PFSK-1 (cell line): ENCODE results near the gene KCNJ16.

Experiments used
- FOXP2 ChIP-seq: optimal IDR thresholded peaks from 2 replicates; pipeline ENCODE3; 2011; ENCODE audit warnings: borderline replicate concordance, control low read depth, inconsistent platforms; ENCODE audit not compliant: insufficient read depth; ENCODE audit errors: extremely low read length, extremely low read depth
- POLR2AphosphoS5 ChIP-seq: IDR thresholded peaks from 2 replicates; pipeline ENCODE4 v1.6.1; 2012; ENCODE audit warnings: low read depth, mild to moderate bottlenecking, control low read depth, low read length, moderate library complexity
- SIN3A ChIP-seq: IDR thresholded peaks from 2 replicates; pipeline ENCODE4 v1.6.1; 2012; ENCODE audit warnings: mild to moderate bottlenecking, low read length, moderate library complexity, borderline replicate concordance; ENCODE audit not compliant: insufficient read depth
- TAF1 ChIP-seq: IDR thresholded peaks from 2 replicates; pipeline ENCODE4 v1.6.1; 2012; ENCODE audit warnings: low read length, control low read depth, borderline replicate concordance; ENCODE audit not compliant: insufficient read depth
- TF ChIP-seq, protein P1 (sequence below), 2 experiments: IDR thresholded peaks; 2 replicates each; pipeline versions ENCODE4 v1.6.1 to v1.8.0; 2011 to 2012; ENCODE audit warnings: low read depth in 2 of 2, low read length in 2 of 2, control low read depth in 1 of 2, inconsistent platforms in 1 of 2, mild to moderate bottlenecking in 1 of 2, moderate library complexity in 1 of 2; ENCODE audit not compliant: insufficient read depth in 1 of 2

KCNJ16 gene

DNA sequence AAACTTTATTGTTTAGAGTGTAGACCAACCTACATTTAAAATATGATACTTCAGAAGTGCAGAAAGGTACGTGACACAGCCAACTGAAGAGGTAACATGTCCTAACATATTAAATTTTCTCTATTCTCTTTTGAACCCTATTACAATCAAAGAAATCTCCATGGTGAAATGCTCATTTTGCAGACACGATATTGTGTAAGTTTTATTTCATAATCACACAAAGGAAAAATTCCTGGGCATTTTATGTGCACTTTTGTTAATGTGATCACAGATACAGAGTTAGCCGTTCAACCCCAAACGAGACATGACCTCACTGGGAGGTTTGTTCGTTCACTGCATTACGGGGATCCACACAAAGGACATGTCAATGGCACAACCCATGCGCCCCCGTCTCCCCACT is 21.8 kb downstream of the KCNJ16 start:
- TF ChIP-seq, protein P1, sequence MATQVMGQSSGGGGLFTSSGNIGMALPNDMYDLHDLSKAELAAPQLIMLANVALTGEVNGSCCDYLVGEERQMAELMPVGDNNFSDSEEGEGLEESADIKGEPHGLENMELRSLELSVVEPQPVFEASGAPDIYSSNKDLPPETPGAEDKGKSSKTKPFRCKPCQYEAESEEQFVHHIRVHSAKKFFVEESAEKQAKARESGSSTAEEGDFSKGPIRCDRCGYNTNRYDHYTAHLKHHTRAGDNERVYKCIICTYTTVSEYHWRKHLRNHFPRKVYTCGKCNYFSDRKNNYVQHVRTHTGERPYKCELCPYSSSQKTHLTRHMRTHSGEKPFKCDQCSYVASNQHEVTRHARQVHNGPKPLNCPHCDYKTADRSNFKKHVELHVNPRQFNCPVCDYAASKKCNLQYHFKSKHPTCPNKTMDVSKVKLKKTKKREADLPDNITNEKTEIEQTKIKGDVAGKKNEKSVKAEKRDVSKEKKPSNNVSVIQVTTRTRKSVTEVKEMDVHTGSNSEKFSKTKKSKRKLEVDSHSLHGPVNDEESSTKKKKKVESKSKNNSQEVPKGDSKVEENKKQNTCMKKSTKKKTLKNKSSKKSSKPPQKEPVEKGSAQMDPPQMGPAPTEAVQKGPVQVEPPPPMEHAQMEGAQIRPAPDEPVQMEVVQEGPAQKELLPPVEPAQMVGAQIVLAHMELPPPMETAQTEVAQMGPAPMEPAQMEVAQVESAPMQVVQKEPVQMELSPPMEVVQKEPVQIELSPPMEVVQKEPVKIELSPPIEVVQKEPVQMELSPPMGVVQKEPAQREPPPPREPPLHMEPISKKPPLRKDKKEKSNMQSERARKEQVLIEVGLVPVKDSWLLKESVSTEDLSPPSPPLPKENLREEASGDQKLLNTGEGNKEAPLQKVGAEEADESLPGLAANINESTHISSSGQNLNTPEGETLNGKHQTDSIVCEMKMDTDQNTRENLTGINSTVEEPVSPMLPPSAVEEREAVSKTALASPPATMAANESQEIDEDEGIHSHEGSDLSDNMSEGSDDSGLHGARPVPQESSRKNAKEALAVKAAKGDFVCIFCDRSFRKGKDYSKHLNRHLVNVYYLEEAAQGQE (IDR thresholded peaks at IDR 0.05; ENCODE audit: insufficient read depth in 1 of 2, low read depth in 2 of 2, low read length in 2 of 2) = no peak
- TF ChIP-seq FOXP2 (no peak), POLR2AphosphoS5 (no peak), SIN3A (no peak), TAF1 (no peak)

DNA sequence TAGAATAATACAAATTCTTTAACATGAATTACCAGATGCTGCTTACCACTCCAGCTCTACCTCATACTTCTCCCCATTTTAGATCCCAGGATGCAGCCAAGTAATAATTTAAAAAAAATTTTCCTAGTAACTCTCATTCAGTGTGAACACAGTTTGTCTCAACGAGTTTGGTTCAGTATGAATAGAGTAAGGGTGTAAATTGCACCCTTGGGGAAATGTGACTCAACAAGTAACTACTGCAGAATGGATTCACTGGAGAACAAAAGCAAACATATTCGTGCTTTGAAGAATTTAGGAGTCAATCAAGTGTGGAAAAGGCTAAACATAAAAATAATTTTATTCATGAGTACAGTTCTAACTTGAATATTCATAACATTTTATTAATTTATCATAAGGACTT is 23.0 kb downstream of the KCNJ16 start:
- TF ChIP-seq SIN3A = no peak
- peak; percentile 10; the same call in 1 of the 2 replicates for TF ChIP-seq TAF1

DNA sequence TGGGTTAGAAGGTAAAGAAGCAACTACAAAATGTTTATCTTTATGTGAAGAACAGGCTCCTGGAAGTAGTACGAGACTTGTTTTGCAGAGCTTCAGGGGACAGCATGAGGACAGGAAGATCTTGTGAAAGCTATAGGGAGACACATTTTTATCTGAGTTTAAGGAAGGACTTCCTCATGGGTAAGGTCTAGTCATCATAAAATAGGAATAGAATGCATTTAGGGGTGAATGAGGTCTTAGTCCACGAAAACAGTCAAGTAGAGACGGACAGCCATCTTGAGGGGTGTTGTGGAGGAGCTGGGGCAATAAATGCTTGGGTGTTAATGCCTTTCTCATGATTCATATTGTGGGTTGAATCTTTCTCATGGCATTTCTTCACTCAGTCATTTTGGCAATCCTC is 24.3 kb downstream of the KCNJ16 start:
- TF ChIP-seq TAF1 = no peak
- TF ChIP-seq, protein P1 (IDR thresholded peaks at IDR 0.05; ENCODE audit: insufficient read depth in 1 of 2, low read depth in 2 of 2, low read length in 2 of 2) = no peak
- no peak for TF ChIP-seq SIN3A
- TF ChIP-seq POLR2AphosphoS5 = no peak
- TF ChIP-seq FOXP2 = no peak

DNA sequence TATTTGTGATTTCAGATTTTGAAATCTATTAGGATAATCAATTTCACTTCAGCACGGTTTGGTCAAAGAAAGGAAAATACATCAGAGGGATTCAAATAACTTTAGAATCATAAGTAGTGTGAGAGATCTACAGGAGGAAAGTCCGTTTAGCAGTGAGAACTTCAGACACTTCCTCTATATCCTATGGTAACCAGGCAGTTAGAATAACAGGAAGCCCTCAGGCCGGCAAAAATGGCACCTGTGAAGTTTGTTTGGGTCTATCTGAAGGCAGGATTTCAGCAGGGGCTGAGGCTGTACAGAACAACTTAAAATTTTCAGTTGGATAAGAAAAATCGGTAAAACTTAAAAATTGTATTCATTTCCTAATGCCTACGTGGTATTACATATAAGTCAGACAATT is 24.9 kb downstream of the KCNJ16 start:
- TF ChIP-seq TAF1 (no peak), FOXP2 (no peak), SIN3A (no peak)
- TF ChIP-seq, protein P1 (IDR thresholded peaks at IDR 0.05; ENCODE audit: insufficient read depth in 1 of 2, low read depth in 2 of 2, low read length in 2 of 2) = no peak

DNA sequence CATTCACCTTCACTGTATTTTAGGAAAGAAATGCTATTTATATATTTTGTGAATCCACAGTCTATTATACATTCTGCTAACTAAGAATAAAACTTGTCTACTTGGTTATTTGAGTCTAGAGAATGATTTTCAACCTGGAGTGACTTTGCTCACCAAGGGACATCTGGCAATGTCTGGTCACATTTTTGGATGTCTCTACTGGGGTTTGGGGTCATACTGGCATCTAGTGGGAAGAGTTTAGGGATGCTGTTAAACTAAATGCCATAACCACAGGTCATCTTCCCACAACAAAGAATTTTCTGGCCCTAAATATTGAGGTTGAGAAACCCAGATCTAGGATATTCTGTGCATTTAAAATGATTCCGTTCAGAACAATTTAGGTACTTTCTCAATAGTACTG is 26.0 kb downstream of the KCNJ16 start:
- TF ChIP-seq, protein P1 (IDR thresholded peaks at IDR 0.05; ENCODE audit: insufficient read depth in 1 of 2, low read depth in 2 of 2, low read length in 2 of 2) = no peak
- no peak for TF ChIP-seq TAF1
- TF ChIP-seq SIN3A = no peak
- no peak for TF ChIP-seq POLR2AphosphoS5
- no peak for TF ChIP-seq FOXP2
